HEK293 (cell line): ENCODE data around the gene FAM180A.

Experiments used
- INSM2 ChIP-seq: fragments of 450-650 bp; formaldehyde crosslinking; IDR thresholded peaks from 2 replicates; pipeline ENCODE4 v1.5.1; 2016; ENCODE audit warnings: missing biosample characterization, missing genetic modification characterization
- OSR2 ChIP-seq: fragments of 450-650 bp; formaldehyde crosslinking; IDR thresholded peaks from 2 replicates; pipeline ENCODE4 v1.5.1; 2016; ENCODE audit warnings: missing biosample characterization, missing genetic modification characterization
- REPIN1 ChIP-seq: fragments of 450-650 bp; formaldehyde crosslinking; IDR thresholded peaks from 2 replicates; pipeline ENCODE4 v1.5.1; 2017; ENCODE audit warnings: missing biosample characterization, missing genetic modification characterization, low read depth
- REST ChIP-seq: fragments of 450-650 bp; formaldehyde crosslinking; IDR thresholded peaks from 2 replicates; pipeline ENCODE4 v1.5.1; 2016; ENCODE audit warnings: missing biosample characterization, missing genetic modification characterization
- ZBTB44 ChIP-seq: fragments of 450-650 bp; IDR thresholded peaks from 2 replicates; pipeline ENCODE4 v1.5.1; 2018; ENCODE audit warnings: missing biosample characterization, mild to moderate bottlenecking, missing genetic modification characterization
- ZEB2 ChIP-seq: fragments of 450-650 bp; formaldehyde crosslinking; IDR thresholded peaks from 2 replicates; pipeline ENCODE4 v1.5.1; 2016; ENCODE audit warnings: missing biosample characterization, missing genetic modification characterization
- ZFHX2 ChIP-seq: fragments of 450-650 bp; formaldehyde crosslinking; conservative IDR thresholded peaks from 2 replicates; pipeline ENCODE4 v1.5.1; 2016; ENCODE audit warnings: missing biosample characterization, missing genetic modification characterization
- ZNF10 ChIP-seq: fragments of 450-650 bp; formaldehyde crosslinking; IDR thresholded peaks from 2 replicates; pipeline ENCODE4 v1.5.1; 2017; ENCODE audit warnings: missing biosample characterization, missing genetic modification characterization
- ZNF146 ChIP-seq: fragments of 450-650 bp; formaldehyde crosslinking; IDR thresholded peaks from 2 replicates; pipeline ENCODE4 v1.5.1; 2016; ENCODE audit warnings: missing biosample characterization, missing genetic modification characterization
- ZNF16 ChIP-seq: fragments of 450-650 bp; formaldehyde crosslinking; IDR thresholded peaks from 2 replicates; pipeline ENCODE4 v1.5.1; 2016; ENCODE audit warnings: low read depth, missing biosample characterization, missing genetic modification characterization
- ZNF19 ChIP-seq: fragments of 450-650 bp; formaldehyde crosslinking; IDR thresholded peaks from 2 replicates; pipeline ENCODE4; 2016; ENCODE audit warnings: missing biosample characterization, missing genetic modification characterization, low read depth
- ZNF302 ChIP-seq: fragments of 450-650 bp; formaldehyde crosslinking; IDR thresholded peaks from 2 replicates; pipeline ENCODE4 v1.5.1; 2016; ENCODE audit warnings: missing biosample characterization, missing genetic modification characterization, low read depth
- ZNF366 ChIP-seq: fragments of 450-650 bp; formaldehyde crosslinking; conservative IDR thresholded peaks from 2 replicates; pipeline ENCODE4 v1.5.1; 2016; ENCODE audit warnings: missing biosample characterization, missing genetic modification characterization
- ZNF404 ChIP-seq: fragments of 450-650 bp; formaldehyde crosslinking; IDR thresholded peaks from 2 replicates; pipeline ENCODE4 v1.5.1; 2017; ENCODE audit warnings: missing biosample characterization, missing genetic modification characterization
- ZNF48 ChIP-seq: fragments of 450-650 bp; formaldehyde crosslinking; IDR thresholded peaks from 2 replicates; pipeline ENCODE4 v1.5.1; 2016; ENCODE audit warnings: missing biosample characterization, missing genetic modification characterization
- ZNF501 ChIP-seq: fragments of 450-650 bp; formaldehyde crosslinking; IDR thresholded peaks from 2 replicates; pipeline ENCODE4 v1.5.1; 2016; ENCODE audit warnings: missing biosample characterization, missing genetic modification characterization
- ZNF555 ChIP-seq: fragments of 450-650 bp; formaldehyde crosslinking; conservative IDR thresholded peaks from 2 replicates; pipeline ENCODE4 v1.5.1; 2017; ENCODE audit warnings: missing biosample characterization, mild to moderate bottlenecking, missing genetic modification characterization, inconsistent platforms
- ZNF558 ChIP-seq: fragments of 450-650 bp; formaldehyde crosslinking; IDR thresholded peaks from 2 replicates; pipeline ENCODE4 v1.5.1; 2016; ENCODE audit warnings: missing biosample characterization, missing genetic modification characterization
- ZNF585B ChIP-seq: fragments of 450-650 bp; formaldehyde crosslinking; IDR thresholded peaks from 2 replicates; pipeline ENCODE4 v1.5.1; 2016; ENCODE audit warnings: missing biosample characterization, missing genetic modification characterization
- ZNF626 ChIP-seq: fragments of 450-650 bp; sonication (Bioruptor Pico); formaldehyde crosslinking; IDR thresholded peaks from 2 replicates; pipeline ENCODE4 v1.5.1; 2018; ENCODE audit warnings: missing biosample characterization, missing genetic modification characterization, inconsistent platforms
- ZNF701 ChIP-seq: fragments of 450-650 bp; formaldehyde crosslinking; IDR thresholded peaks from 2 replicates; pipeline ENCODE4 v1.5.1; 2016; ENCODE audit warnings: missing biosample characterization, missing genetic modification characterization
- ZNF791 ChIP-seq: fragments of 450-650 bp; formaldehyde crosslinking; IDR thresholded peaks from 2 replicates; pipeline ENCODE4 v1.5.1; 2016; ENCODE audit warnings: missing biosample characterization, missing genetic modification characterization
- ZSCAN4 ChIP-seq: fragments of 450-650 bp; formaldehyde crosslinking; IDR thresholded peaks from 2 replicates; pipeline ENCODE4 v1.5.1; 2017; ENCODE audit warnings: missing biosample characterization, missing genetic modification characterization
- TF ChIP-seq, protein P1 (sequence below): fragments of 450-650 bp; formaldehyde crosslinking; IDR thresholded peaks from 2 replicates; pipeline ENCODE4 v1.5.1; 2016; ENCODE audit warnings: missing biosample characterization, missing genetic modification characterization, low read depth
- TF ChIP-seq, protein P2 (sequence below): fragments of 450-650 bp; formaldehyde crosslinking; IDR thresholded peaks from 2 replicates; pipeline ENCODE4 v1.5.1; 2016; ENCODE audit warnings: missing biosample characterization, missing genetic modification characterization
- TF ChIP-seq, protein P3 (sequence below): fragments of 450-650 bp; formaldehyde crosslinking; IDR thresholded peaks from 2 replicates; pipeline ENCODE4 v1.5.1; 2016; ENCODE audit warnings: missing biosample characterization, missing genetic modification characterization

FAM180A gene

DNA sequence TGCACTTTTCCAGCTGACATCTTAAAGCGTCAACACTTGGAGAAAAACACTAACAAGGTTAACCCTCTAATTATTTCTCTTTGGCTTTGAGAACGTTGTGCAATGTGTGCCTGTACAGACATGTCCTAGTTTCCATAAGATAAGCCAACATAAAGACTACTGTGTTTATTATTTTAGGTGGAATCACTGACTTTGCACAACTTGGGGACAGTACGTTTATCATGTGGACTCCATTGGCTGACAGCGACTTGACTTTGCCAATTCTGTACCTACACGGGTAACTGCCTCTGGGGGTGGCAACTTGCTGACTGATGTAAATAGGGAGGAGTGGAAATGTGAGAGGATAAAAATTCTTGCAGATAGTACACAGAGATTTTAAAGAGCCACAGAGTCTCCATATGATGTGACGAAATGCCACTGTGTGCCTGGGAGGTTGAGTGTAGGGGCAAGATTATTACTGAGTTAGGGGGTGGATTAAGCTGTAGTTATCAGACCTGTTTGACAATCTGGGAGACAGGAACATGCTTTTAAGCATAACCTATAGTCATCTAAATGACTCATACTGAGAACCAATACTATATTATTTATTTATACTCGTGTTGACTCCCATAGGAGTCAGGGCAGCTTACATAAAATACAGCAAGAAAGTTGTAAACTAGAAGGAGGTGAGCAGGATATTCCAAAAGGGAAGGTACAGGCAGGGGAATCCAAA, 41.6 kb downstream of the FAM180A start (continued):
- TF ChIP-seq ZNF501 (no peak), ZFHX2 (tag by site-specific recombination) (no peak), ZNF558 (tag by site-specific recombination) (no peak), ZEB2 (tag by site-specific recombination) (peak; percentile 47; the same call in 1 of the 2 replicates), ZNF701 (tag by site-specific recombination) (no peak), REST (tag by site-specific recombination) (no peak), ZNF585B (tag by site-specific recombination) (no peak), ZNF791 (no peak), ZNF19 (tag by site-specific recombination) (no peak), ZSCAN4 (tag by site-specific recombination) (no peak), ZNF16 (no peak), ZNF146 (tag by site-specific recombination) (no peak), ZNF48 (tag by site-specific recombination) (no peak), OSR2 (tag by site-specific recombination) (peak; percentile 68), ZNF10 (tag by site-specific recombination) (0 out of 2 replicates have a peak, but pooled peaks have one; percentile 27), ZNF626 (tag by site-specific recombination) (no peak), ZNF366 (tag by site-specific recombination) (peak; percentile 64), ZNF555 (tag by site-specific recombination) (no peak), REPIN1 (tag by site-specific recombination) (no peak), ZNF404 (no peak), ZBTB44 (no peak), INSM2 (tag by site-specific recombination) (no peak), ZNF302 (no peak)
- TF ChIP-seq, protein P1, sequence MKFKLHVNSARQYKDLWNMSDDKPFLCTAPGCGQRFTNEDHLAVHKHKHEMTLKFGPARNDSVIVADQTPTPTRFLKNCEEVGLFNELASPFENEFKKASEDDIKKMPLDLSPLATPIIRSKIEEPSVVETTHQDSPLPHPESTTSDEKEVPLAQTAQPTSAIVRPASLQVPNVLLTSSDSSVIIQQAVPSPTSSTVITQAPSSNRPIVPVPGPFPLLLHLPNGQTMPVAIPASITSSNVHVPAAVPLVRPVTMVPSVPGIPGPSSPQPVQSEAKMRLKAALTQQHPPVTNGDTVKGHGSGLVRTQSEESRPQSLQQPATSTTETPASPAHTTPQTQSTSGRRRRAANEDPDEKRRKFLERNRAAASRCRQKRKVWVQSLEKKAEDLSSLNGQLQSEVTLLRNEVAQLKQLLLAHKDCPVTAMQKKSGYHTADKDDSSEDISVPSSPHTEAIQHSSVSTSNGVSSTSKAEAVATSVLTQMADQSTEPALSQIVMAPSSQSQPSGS (tag by site-specific recombination): no peak
- TF ChIP-seq, protein P2, sequence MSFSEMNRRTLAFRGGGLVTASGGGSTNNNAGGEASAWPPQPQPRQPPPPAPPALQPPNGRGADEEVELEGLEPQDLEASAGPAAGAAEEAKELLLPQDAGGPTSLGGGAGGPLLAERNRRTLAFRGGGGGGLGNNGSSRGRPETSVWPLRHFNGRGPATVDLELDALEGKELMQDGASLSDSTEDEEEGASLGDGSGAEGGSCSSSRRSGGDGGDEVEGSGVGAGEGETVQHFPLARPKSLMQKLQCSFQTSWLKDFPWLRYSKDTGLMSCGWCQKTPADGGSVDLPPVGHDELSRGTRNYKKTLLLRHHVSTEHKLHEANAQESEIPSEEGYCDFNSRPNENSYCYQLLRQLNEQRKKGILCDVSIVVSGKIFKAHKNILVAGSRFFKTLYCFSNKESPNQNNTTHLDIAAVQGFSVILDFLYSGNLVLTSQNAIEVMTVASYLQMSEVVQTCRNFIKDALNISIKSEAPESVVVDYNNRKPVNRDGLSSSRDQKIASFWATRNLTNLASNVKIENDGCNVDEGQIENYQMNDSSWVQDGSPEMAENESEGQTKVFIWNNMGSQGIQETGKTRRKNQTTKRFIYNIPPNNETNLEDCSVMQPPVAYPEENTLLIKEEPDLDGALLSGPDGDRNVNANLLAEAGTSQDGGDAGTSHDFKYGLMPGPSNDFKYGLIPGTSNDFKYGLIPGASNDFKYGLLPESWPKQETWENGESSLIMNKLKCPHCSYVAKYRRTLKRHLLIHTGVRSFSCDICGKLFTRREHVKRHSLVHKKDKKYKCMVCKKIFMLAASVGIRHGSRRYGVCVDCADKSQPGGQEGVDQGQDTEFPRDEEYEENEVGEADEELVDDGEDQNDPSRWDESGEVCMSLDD (tag by site-specific recombination): no peak
- TF ChIP-seq, protein P3, sequence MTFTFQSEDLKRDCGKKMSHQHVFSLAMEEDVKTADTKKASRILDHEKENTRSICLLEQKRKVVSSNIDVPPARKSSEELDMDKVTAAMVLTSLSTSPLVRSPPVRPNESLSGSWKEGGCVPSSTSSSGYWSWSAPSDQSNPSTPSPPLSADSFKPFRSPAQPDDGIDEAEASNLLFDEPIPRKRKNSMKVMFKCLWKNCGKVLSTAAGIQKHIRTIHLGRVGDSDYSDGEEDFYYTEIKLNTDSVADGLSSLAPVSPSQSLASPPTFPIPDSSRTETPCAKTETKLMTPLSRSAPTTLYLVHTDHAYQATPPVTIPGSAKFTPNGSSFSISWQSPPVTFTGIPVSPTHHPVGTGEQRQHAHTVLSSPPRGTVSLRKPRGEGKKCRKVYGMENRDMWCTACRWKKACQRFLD (tag by site-specific recombination): no peak
